ENCODE results near the gene SAMHD1.
"Not testable (repeated sequence)": the region's sequence is repeated elsewhere in the genome, so short reads cannot be mapped to it uniquely, and the experiment has no call there.

The SAMHD1 gene

DNA sequence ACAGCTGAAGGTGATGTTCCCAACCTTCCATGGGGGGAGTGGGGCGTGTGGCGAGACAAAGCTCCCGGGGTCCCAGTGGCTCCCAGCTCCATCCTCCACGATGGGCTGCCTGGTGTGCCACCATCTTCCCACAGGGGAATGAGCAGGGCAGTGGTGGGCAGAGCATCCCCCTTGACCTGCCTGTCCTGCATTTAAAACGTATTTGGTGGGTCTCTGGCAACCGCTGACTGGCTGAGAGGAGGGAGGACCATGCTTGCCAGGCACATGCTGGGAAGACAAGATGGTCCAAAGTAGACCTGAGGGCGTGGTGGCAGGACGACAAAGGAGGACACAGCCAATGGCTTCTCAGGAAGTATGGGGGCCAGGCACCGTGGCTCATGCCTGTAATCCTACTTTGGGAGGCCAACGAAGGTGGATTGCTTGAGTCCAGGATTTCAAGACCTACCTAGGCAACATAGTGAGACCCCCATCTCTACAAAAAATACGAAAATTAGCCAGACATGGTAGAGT lies 70.7 kb downstream of the SAMHD1 start:
- Histone ChIP-seq H3K36me3 (replicated peaks) (no peaks in the 10 kb centered on the region), H3K27ac (no peak overlapping the region), H3K4me3 (ENCODE audit: low read depth, low read length) (no peak overlapping the region), H3K27me3 (replicated peaks) (no peaks in the 10 kb centered on the region)
- in situ Hi-C loops (cut with HindIII; ENCODE audit: low pct_ligation_motif_present, low sequenced_read_pairs): no loop called here
- DNase-seq: no peak
- TF ChIP-seq, protein P1, sequence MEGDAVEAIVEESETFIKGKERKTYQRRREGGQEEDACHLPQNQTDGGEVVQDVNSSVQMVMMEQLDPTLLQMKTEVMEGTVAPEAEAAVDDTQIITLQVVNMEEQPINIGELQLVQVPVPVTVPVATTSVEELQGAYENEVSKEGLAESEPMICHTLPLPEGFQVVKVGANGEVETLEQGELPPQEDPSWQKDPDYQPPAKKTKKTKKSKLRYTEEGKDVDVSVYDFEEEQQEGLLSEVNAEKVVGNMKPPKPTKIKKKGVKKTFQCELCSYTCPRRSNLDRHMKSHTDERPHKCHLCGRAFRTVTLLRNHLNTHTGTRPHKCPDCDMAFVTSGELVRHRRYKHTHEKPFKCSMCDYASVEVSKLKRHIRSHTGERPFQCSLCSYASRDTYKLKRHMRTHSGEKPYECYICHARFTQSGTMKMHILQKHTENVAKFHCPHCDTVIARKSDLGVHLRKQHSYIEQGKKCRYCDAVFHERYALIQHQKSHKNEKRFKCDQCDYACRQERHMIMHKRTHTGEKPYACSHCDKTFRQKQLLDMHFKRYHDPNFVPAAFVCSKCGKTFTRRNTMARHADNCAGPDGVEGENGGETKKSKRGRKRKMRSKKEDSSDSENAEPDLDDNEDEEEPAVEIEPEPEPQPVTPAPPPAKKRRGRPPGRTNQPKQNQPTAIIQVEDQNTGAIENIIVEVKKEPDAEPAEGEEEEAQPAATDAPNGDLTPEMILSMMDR (IDR thresholded peaks at IDR 0.05; ENCODE audit: low read depth, low read length, missing control alignments): no peak

DNA sequence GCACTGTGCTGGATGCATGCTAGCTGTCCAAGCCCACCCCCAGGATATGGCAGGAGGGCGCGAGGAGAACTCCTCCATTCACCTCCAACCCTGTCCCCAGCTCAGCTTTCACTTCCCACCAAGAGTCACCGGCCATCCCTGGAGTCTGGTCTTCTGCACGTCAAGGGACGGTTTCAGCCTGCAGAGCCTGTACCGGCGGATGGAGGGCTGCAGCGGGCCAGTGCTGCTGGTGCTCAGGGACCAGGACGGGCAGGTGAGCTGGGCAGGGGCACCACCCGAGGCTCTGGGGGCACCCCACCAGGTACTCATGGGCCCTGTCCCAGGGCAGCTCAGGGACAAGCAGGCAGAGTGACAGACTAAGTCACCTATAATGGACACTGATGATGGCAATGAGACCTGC lies 72.6 kb downstream of the SAMHD1 start:
- H3K4me3 ChIP-seq (ENCODE audit: low read depth, low read length): no peak overlapping the region
- no peaks in the 10 kb centered on the region for H3K36me3 ChIP-seq (replicated peaks)
- no peak overlapping the region for H3K27ac ChIP-seq
- TF ChIP-seq, protein P1 (IDR thresholded peaks at IDR 0.05; ENCODE audit: low read depth, low read length, missing control alignments): no peak
- no peak for DNase-seq
- no peaks in the 10 kb centered on the region for H3K27me3 ChIP-seq (replicated peaks)
- in situ Hi-C loops (cut with HindIII; ENCODE audit: low pct_ligation_motif_present, low sequenced_read_pairs): no loop called here

DNA sequence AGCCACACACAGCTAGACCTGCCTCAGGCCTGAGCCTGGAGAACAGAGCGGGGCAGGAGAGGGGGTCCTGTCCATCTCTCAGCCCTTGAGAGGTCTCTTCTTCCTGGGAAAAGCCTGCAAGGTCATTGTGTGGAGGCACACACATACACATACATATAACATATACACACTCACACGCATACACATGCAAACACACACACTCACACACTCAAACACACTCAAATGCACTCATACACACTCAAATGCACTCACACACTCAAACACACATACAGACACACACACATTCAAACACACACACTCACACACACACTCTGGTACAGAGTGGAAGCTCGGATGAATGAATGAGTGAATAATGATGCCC lies 75.1 kb downstream of the SAMHD1 start:
- in situ Hi-C loops (cut with HindIII; ENCODE audit: low pct_ligation_motif_present, low sequenced_read_pairs): no loop called here
- H3K27ac ChIP-seq: no peak overlapping the region
- TF ChIP-seq, protein P1 (IDR thresholded peaks at IDR 0.05; ENCODE audit: low read depth, low read length, missing control alignments): no peak

DNA sequence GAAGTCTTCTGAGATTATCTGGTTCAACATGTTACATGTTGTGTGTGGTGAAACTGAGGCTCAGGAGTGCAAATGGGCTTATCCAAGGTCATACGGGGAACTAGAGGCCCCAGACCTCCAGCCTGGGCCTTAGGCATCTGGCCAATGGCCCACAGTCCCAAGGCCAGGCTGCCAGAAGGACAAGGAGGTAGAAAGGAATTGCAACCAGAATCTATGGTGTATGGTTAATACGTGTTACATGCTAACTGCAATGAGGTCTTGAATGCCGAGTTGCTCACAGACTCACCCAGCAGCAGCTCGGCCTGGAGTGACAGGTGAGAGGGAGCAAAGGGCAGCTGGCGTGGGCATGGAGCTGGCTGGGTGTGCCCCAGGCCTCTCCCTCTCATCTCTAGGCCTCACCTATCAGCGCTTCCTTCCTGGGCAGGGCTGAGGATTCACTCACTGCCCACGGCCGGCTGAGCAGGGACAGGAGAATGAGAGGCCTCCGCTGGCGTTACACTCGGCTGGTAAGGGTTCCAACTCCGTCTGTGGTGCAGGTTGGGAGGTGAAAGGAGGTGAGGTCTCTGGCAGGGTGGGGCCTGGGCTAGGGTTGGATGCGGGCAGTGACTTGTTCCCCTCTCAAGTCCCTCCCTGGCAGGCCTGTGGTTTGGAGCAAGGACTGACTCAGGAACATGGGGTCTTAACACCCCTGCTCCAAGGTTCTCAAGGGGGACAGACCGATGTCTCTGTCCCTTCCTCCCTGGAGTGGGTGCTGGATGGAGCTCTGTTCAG lies 75.6 kb downstream of the SAMHD1 start, which contains the start of gene TLDC2:
TSS of gene TLDC2 (plus strand) at position 437 of the 771 bp plus-strand sequence. CDS start at position 474, 37 bp downstream.
- in situ Hi-C loops (cut with HindIII; ENCODE audit: low pct_ligation_motif_present, low sequenced_read_pairs): no loop called here
- no peak for DNase-seq
- Histone ChIP-seq H3K27me3 (replicated peaks) (no peaks in the 10 kb centered on the region), H3K27ac (no peak within 1 kb of the TSS), H3K4me3 (ENCODE audit: low read depth, low read length) (no peak within 1 kb of the TSS), H3K36me3 (replicated peaks) (no peaks in the 10 kb centered on the region)
- TF ChIP-seq, protein P1 (IDR thresholded peaks at IDR 0.05; ENCODE audit: low read depth, low read length, missing control alignments): no peak

More for the DNA sequence above, 75.1 kb downstream of the SAMHD1 start:
- Histone ChIP-seq H3K4me3 (ENCODE audit: low read depth, low read length) (no peak overlapping the region), H3K27me3 (replicated peaks) (no peaks in the 10 kb centered on the region), H3K36me3 (replicated peaks) (no peaks in the 10 kb centered on the region)
- no peak for DNase-seq

DNA sequence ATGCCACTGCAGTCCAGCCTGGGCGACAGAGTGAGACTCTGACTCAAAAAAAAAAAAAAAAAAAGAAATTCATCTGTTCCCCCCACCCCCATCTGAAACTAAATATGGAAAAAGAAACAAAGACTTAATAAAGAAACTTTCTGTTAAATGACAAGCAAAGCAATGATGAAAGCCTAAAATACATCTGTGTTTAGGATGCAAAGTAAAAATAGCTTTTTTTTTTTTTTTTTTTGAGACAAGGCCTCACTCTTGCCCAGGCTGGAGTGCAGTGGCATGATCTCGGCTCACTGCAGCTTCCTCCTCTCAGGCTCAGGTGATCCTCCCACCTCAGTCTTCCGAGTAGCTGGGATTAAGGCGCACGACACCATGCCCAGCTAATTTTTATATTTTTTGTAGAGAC lies 76.4 kb downstream of the SAMHD1 start:
- H3K36me3 ChIP-seq (replicated peaks); H3K27ac ChIP-seq; H3K4me3 ChIP-seq (ENCODE audit: low read depth, low read length); H3K27me3 ChIP-seq (replicated peaks); in situ Hi-C loops (cut with HindIII; ENCODE audit: low pct_ligation_motif_present, low sequenced_read_pairs); DNase-seq: not testable (repeated sequence)

DNA sequence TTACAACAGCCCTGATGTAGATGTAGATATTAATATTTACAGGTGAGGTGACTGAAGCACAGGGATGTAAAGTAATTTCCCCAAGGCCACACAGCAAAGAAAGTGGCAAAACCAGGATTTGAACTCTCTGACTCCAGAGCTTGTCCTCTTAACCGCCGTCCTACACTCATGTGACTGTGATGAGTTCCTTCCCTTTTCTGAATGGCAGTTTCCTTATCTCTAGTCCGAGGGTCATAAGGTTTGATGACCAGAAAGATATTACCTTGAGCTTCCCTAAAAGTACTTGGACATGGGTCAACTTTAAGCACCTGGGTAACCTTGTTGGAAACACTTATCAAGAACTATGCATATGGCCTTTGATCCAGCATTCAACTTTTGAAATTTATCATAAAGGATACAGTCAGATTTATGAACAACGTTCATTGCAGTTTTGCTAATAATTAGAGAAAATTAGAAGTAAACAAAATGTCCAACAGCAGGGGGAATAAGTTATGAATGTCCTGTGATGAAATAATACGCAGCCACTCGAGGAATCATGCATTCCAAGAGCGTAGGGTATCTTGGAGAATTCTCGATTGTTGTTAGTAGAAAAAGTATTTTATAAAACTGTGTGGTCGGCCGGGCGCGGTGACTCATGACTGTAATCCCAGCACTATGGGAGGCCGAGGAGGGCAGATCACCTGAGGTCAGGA lies 77.9 kb downstream of the SAMHD1 start:
- TF ChIP-seq, protein P1 (IDR thresholded peaks at IDR 0.05; ENCODE audit: low read depth, low read length, missing control alignments): no peak
- no peaks in the 10 kb centered on the region for H3K36me3 ChIP-seq (replicated peaks)
- no peak for DNase-seq
- in situ Hi-C loops (cut with HindIII; ENCODE audit: low pct_ligation_motif_present, low sequenced_read_pairs): no loop called here
- H3K4me3 ChIP-seq (ENCODE audit: low read depth, low read length): no peak overlapping the region
- H3K27ac ChIP-seq: no peak overlapping the region
- H3K27me3 ChIP-seq (replicated peaks): no peaks in the 10 kb centered on the region

Measured in brain microvascular endothelial cell (primary cell).